Measurements from ENCODE around the gene LHX6. TPM values are rescaled to one million over a fixed set of nuclear protein-coding genes. Genes with fewer than 3 reads are reported as not detected.
A peak's percentile ranks its signal among the peaks of the same experiment; 100 is the strongest.

The LHX6 gene
- total RNA-seq, 6 donors from 2014 or later, result 1.0 to 11.3 (median 2.9) TPM

DNA sequence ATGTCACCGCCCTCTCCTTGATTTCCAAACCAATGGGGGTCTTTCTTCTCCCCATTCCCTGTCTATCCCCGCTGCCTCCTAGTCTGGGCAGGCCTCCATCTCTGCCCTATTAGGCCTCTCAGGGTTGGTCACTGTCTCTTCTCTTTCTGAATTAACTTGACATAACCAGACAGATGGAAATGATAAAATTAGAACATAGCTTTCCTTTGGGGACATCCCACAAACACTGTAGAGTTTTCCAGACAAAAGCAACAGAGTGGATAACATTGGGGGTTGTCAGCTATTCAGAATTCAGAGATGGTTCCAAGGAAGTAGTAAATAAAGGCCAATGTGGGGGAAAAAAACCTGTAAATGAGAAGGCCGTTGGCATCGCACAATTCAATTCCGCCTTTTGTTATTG is 24.7 kb downstream of the LHX6 start:
- no peaks in the 10 kb centered on the region for H3K4me1 ChIP-seq
- H3K27ac ChIP-seq, result no peak overlapping the region
- no peaks in the 10 kb centered on the region for H3K9me3 ChIP-seq
- no peaks in the 10 kb centered on the region for H3K36me3 ChIP-seq
- no peak for ATAC-seq (ENCODE audit: low FRiP score in 2 of 2)
- H3K27me3 ChIP-seq, result no peaks in the 10 kb centered on the region
- WGBS, 2 donors, result 90 to 95% methylated on average over 5 of the region's 5 CpGs
- no peak overlapping the region for H3K4me3 ChIP-seq
- DNase-seq, result no peak
- TF ChIP-seq, protein P1, sequence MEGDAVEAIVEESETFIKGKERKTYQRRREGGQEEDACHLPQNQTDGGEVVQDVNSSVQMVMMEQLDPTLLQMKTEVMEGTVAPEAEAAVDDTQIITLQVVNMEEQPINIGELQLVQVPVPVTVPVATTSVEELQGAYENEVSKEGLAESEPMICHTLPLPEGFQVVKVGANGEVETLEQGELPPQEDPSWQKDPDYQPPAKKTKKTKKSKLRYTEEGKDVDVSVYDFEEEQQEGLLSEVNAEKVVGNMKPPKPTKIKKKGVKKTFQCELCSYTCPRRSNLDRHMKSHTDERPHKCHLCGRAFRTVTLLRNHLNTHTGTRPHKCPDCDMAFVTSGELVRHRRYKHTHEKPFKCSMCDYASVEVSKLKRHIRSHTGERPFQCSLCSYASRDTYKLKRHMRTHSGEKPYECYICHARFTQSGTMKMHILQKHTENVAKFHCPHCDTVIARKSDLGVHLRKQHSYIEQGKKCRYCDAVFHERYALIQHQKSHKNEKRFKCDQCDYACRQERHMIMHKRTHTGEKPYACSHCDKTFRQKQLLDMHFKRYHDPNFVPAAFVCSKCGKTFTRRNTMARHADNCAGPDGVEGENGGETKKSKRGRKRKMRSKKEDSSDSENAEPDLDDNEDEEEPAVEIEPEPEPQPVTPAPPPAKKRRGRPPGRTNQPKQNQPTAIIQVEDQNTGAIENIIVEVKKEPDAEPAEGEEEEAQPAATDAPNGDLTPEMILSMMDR (IDR thresholded peaks at IDR 0.05), result no peak
- TF ChIP-seq POLR2AphosphoS5 (IDR thresholded peaks at IDR 0.05) (no peak), EP300 (IDR thresholded peaks at IDR 0.05) (no peak), POLR2A (IDR thresholded peaks at IDR 0.05) (no peak)

DNA sequence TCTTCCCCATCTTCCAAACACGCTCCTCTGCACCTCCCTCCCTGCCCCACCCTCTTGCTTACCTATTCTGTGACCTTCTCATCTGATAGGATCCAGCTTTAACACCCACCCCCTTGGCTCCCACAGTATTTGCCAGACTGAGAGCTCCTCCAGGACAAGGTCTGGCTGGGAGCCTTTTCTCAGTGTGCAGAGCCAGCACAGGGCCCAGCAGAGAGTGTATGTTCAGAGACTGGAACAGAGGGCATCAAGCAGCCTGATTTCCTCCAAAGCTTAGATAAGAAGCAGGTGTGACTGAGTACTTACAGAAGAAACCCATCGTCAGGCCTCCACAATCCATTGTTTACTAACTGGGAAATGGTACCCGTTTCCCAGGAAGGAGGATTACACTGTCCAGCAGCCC is 26.6 kb downstream of the LHX6 start:
- ATAC-seq (ENCODE audit: low FRiP score in 2 of 2) (no peak), DNase-seq (no peak)
- Histone ChIP-seq H3K27me3 (no peaks in the 10 kb centered on the region), H3K4me3 (no peak overlapping the region), H3K4me1 (no peaks in the 10 kb centered on the region), H3K9me3 (no peaks in the 10 kb centered on the region), H3K36me3 (no peaks in the 10 kb centered on the region), H3K27ac (no peak overlapping the region)
- 78 to 82% methylated on average over 3 of the region's 3 CpGs for WGBS, 2 donors
- TF ChIP-seq POLR2A (IDR thresholded peaks at IDR 0.05), result no peak
- no peak for TF ChIP-seq POLR2AphosphoS5 (IDR thresholded peaks at IDR 0.05)
- TF ChIP-seq, protein P1 (IDR thresholded peaks at IDR 0.05), result no peak
- no peak for TF ChIP-seq EP300 (IDR thresholded peaks at IDR 0.05)

DNA sequence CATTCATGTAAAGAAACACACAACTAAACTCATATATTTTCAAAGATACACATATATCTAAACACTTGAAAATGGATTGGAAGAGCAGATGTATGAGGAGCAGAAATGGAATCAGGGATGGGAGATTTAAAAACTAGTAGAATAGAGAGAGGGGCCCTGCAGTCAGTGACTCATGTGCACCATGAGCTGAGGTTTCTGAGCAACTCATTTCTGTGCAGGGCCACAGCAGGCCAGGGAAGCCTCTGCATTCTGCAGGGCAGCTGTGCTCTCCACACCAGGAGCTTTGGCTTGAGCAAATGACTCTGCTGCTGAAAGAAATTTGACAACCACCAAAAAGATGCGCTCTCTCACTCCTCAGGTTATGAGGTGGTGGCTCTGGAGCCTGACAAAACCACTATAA is 27.1 kb downstream of the LHX6 start:
- 92 to 100% methylated on average over 1 of the region's 1 CpG for WGBS, 2 donors

DNA sequence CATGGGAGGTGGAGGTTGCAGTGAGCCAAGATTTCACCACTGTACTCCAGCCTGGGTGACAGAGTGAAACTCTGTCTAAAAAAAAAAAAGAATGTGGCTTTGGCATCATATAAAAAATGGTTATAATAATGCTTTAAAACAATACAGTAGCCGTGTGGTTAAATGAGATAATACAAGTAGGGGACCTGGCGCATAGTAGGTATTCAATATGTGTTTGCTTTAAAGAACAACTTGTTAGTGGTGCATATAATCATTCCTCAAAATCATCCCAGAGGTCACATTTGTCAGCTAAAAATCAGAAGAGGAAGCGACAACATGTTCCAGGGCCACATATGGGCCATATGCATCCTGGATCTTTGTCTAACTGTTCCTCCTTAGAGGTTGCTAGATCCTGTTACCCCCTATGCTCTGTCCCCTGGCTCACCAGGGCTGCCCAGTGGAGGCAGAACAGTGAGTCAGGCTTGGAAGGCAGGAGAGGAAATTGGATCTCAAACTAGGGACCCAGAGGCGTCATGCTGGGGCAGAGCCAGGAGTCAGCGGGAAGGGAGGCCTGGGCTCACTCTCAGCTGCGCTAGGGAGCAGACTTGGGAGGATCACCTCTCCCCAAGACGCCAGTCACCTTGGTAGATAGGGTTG is 27.7 kb downstream of the LHX6 start:
- H3K27ac ChIP-seq, result no peak overlapping the region
- no peaks in the 10 kb centered on the region for H3K4me1 ChIP-seq
- H3K36me3 ChIP-seq, result no peaks in the 10 kb centered on the region
- no peak overlapping the region for H3K4me3 ChIP-seq
- H3K9me3 ChIP-seq, result no peaks in the 10 kb centered on the region
- ATAC-seq (ENCODE audit: low FRiP score in 2 of 2), result peak in 1 of 2 donors; percentile 48
- H3K27me3 ChIP-seq, result no peaks in the 10 kb centered on the region
- WGBS, 2 donors, result 80 to 87% methylated on average over 7 of the region's 7 CpGs
- TF ChIP-seq POLR2AphosphoS5 (IDR thresholded peaks at IDR 0.05) (no peak), EP300 (IDR thresholded peaks at IDR 0.05) (no peak)
- DNase-seq, result no peak

More for the DNA sequence above, 27.1 kb downstream of the LHX6 start:
- Histone ChIP-seq H3K4me1 (no peaks in the 10 kb centered on the region), H3K36me3 (no peaks in the 10 kb centered on the region), H3K27me3 (no peaks in the 10 kb centered on the region), H3K4me3 (no peak overlapping the region), H3K27ac (no peak overlapping the region), H3K9me3 (no peaks in the 10 kb centered on the region)
- TF ChIP-seq, protein P1 (IDR thresholded peaks at IDR 0.05), result no peak
- TF ChIP-seq EP300 (IDR thresholded peaks at IDR 0.05) (no peak), POLR2AphosphoS5 (IDR thresholded peaks at IDR 0.05) (no peak), POLR2A (IDR thresholded peaks at IDR 0.05) (no peak)
- DNase-seq, result no peak
- ATAC-seq (ENCODE audit: low FRiP score in 2 of 2), result no peak

DNA sequence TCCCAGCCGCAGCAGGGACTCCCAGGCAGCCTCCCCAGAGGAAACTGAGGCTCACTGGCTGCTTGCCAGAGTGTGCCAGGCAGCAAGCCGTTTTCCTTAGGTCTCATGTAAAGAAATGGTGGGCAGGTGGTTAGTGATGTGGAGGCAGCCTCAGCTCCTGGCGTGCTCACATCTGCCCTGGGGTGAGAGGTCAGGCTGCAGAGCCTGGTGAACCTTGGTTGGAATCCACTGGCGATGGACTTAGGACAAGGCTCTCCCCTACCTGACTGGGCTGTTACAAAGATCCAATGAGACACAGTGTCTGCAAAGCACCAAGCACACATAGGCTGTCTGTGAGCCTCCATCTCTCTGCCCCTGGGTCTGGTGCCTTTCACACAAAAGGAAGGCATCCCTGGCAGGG is 30.9 kb downstream of the LHX6 start:
- Histone ChIP-seq H3K9me3 (no peaks in the 10 kb centered on the region), H3K27me3 (no peaks in the 10 kb centered on the region), H3K27ac (no peak overlapping the region), H3K36me3 (no peaks in the 10 kb centered on the region), H3K4me3 (no peak overlapping the region), H3K4me1 (no peaks in the 10 kb centered on the region)
- TF ChIP-seq EP300 (IDR thresholded peaks at IDR 0.05) (no peak), POLR2AphosphoS5 (IDR thresholded peaks at IDR 0.05) (no peak), POLR2A (IDR thresholded peaks at IDR 0.05) (no peak)
- TF ChIP-seq, protein P1 (IDR thresholded peaks at IDR 0.05), result no peak
- no peak for ATAC-seq (ENCODE audit: low FRiP score in 2 of 2)
- no peak for DNase-seq
- 66 to 73% methylated on average over 4 of the region's 4 CpGs for WGBS, 2 donors

Data from upper lobe of left lung (tissue), 6 donors.